ENCODE data around the gene TMPRSS12. TPM values are rescaled to one million over a fixed set of nuclear protein-coding genes. Genes with fewer than 3 reads are reported as not detected.
"Not testable (repeated sequence)": the region's sequence is repeated elsewhere in the genome, so short reads cannot be mapped to it uniquely, and the experiment has no call there.

The TMPRSS12 gene
- total RNA-seq, 1 experiment from 2014 or later = not detected

DNA sequence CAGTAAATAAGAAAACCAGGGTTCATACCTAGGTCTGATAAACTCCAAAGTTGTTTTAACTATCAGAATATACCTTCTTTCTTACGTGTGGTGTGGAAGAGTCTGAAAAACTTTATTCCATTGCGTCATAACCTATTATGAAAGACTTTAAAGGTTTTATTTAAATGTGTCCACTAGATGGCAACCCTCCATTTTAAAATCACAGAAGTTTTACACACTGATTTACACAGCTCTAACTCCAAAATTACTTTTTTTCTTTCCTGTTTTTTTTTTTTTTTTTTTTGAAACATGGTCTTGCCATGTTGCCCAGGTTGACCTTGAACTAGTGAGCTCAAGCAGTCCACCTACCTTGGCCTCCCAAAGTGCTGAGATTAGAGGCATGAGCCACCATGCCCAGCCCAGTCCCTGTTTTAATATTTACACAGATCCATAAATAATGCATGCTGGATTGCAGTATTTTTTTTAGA lies 17.3 kb upstream of the TMPRSS12 start:
- Histone ChIP-seq H3K4me3 (ENCODE audit: low read depth, low read length) (no peak overlapping the region), H3K4me1 (no peaks in the 10 kb centered on the region), H3K9me3 (no peaks in the 10 kb centered on the region), H3K36me3 (ENCODE audit: control insufficient read depth, insufficient read depth, low read length) (no peaks in the 10 kb centered on the region), H3K27me3 (replicated peaks; ENCODE audit: control insufficient read depth, insufficient read depth, low read length) (no peaks in the 10 kb centered on the region)
- H3K4me1 Mint-ChIP-seq (ENCODE audit: low read depth, unreplicated experiment) = no peaks in the 10 kb centered on the region
- no peaks in the 10 kb centered on the region for H3K27me3 Mint-ChIP-seq (ENCODE audit: insufficient read depth, unreplicated experiment)
- peak overlapping the region; percentile 9 for H3K27ac Mint-ChIP-seq (ENCODE audit: unreplicated experiment)
- no peaks in the 10 kb centered on the region for H3K36me3 Mint-ChIP-seq (ENCODE audit: insufficient read depth, unreplicated experiment)
- POLR2A ChIA-PET = interaction anchor here (0.6 to 0.8 kb wide), 8 partner anchors 63 to 373 kb away, joined by 3 to 10 read pairs (median 6); partner anchors contain the start of gene SLC11A2
- CTCF ChIA-PET = interaction anchor here (0.6 to 4.1 kb wide), 24 partner anchors 12 to 1015 kb away, joined by 3 to 88 read pairs (median 4); partner anchors contain the start of genes ATF1, DAZAP2, DIP2B and LETMD1
- no peaks in the 10 kb centered on the region for H3K9me3 Mint-ChIP-seq (ENCODE audit: unreplicated experiment)
- intact Hi-C loops (cut with micrococcal nuclease; ENCODE audit: unreplicated experiment) = loop anchor here (1.0 to 10.0 kb wide), 5 partner anchors 60 to 519 kb away; partner anchors contain the start of genes CELA1 and DAZAP2
- peak; percentile 46 to 57 for TF ChIP-seq CTCF (IDR thresholded peaks at IDR 0.05; ENCODE audit: insufficient read depth in 1 of 2, low read depth in 1 of 2, low read length in 1 of 2, severe bottlenecking in 1 of 2, unreplicated experiment in 1 of 2)
- peak overlapping the region; percentile 10 for H3K4me3 Mint-ChIP-seq (ENCODE audit: unreplicated experiment)
- DNase-seq = peak in 1 of 2 experiments; percentile 51
- BruUV-seq (replicated peaks) = no TSS peak

GRCh38 chr12:50828121-50828520 lies 14.6 kb upstream of the TMPRSS12 start:
- no peak for TF ChIP-seq CTCF (IDR thresholded peaks at IDR 0.05; ENCODE audit: insufficient read depth in 1 of 2, low read depth in 1 of 2, low read length in 1 of 2, severe bottlenecking in 1 of 2, unreplicated experiment in 1 of 2)
- H3K9me3 ChIP-seq = peaks cover 8% of the 10 kb centered on the region; the same call in 1 of the 2 replicates
- ChIA-PET POLR2A (no interaction called here), CTCF (interaction anchor here (1.6 to 4.1 kb wide), 2 partner anchors 159 to 199 kb away, joined by 8 to 67 read pairs; partner anchors contain the start of gene SLC11A2)
- DNase-seq = no peak
- intact Hi-C loops (cut with micrococcal nuclease; ENCODE audit: unreplicated experiment) = loop anchor here (10.0 kb wide), 2 partner anchors 407 to 517 kb away; partner anchors contain the start of genes CELA1 and DAZAP2
- H3K4me3 Mint-ChIP-seq (ENCODE audit: unreplicated experiment) = no peak overlapping the region
- H3K27ac Mint-ChIP-seq (ENCODE audit: unreplicated experiment) = no peak overlapping the region
- H3K36me3 Mint-ChIP-seq (ENCODE audit: insufficient read depth, unreplicated experiment) = no peaks in the 10 kb centered on the region
- H3K4me3 ChIP-seq (ENCODE audit: low read depth, low read length) = no peak overlapping the region
- no peaks in the 10 kb centered on the region; the same call in 1 of the 2 replicates for H3K36me3 ChIP-seq (ENCODE audit: control insufficient read depth, insufficient read depth, low read length)
- no TSS peak for BruUV-seq (replicated peaks)
- H3K4me1 ChIP-seq = no peaks in the 10 kb centered on the region
- peaks cover 27% of the 10 kb centered on the region for H3K9me3 Mint-ChIP-seq (ENCODE audit: unreplicated experiment)
- H3K27me3 Mint-ChIP-seq (ENCODE audit: insufficient read depth, unreplicated experiment) = peaks cover 4% of the 10 kb centered on the region
- H3K27me3 ChIP-seq (replicated peaks; ENCODE audit: control insufficient read depth, insufficient read depth, low read length) = no peaks in the 10 kb centered on the region
- no peaks in the 10 kb centered on the region for H3K4me1 Mint-ChIP-seq (ENCODE audit: low read depth, unreplicated experiment)

GRCh38 chr12:50828886-50829285 lies 13.8 kb upstream of the TMPRSS12 start:
- CTCF ChIA-PET = no interaction called here
- Histone ChIP-seq H3K27me3 (replicated peaks; ENCODE audit: control insufficient read depth, insufficient read depth, low read length) (no peaks in the 10 kb centered on the region), H3K9me3 (peaks cover 16% of the 10 kb centered on the region), H3K4me1 (no peaks in the 10 kb centered on the region), H3K36me3 (ENCODE audit: control insufficient read depth, insufficient read depth, low read length) (no peaks in the 10 kb centered on the region; the same call in 1 of the 2 replicates), H3K4me3 (ENCODE audit: low read depth, low read length) (no peak overlapping the region)
- Mint-ChIP-seq H3K4me1 (ENCODE audit: low read depth, unreplicated experiment) (no peaks in the 10 kb centered on the region), H3K27me3 (ENCODE audit: insufficient read depth, unreplicated experiment) (peaks cover 4% of the 10 kb centered on the region), H3K4me3 (ENCODE audit: unreplicated experiment) (no peak overlapping the region), H3K27ac (ENCODE audit: unreplicated experiment) (no peak overlapping the region), H3K36me3 (ENCODE audit: insufficient read depth, unreplicated experiment) (no peaks in the 10 kb centered on the region), H3K9me3 (ENCODE audit: unreplicated experiment) (peaks cover 34% of the 10 kb centered on the region)
- BruUV-seq (replicated peaks) = no TSS peak
- intact Hi-C loops (cut with micrococcal nuclease; ENCODE audit: unreplicated experiment) = loop anchor here (10.0 kb wide), 2 partner anchors 406 to 516 kb away; partner anchors contain the start of genes CELA1 and DAZAP2
- no peak for DNase-seq
- TF ChIP-seq CTCF (IDR thresholded peaks at IDR 0.05; ENCODE audit: insufficient read depth in 1 of 2, low read depth in 1 of 2, low read length in 1 of 2, severe bottlenecking in 1 of 2, unreplicated experiment in 1 of 2) = no peak
- POLR2A ChIA-PET = no interaction called here

DNA sequence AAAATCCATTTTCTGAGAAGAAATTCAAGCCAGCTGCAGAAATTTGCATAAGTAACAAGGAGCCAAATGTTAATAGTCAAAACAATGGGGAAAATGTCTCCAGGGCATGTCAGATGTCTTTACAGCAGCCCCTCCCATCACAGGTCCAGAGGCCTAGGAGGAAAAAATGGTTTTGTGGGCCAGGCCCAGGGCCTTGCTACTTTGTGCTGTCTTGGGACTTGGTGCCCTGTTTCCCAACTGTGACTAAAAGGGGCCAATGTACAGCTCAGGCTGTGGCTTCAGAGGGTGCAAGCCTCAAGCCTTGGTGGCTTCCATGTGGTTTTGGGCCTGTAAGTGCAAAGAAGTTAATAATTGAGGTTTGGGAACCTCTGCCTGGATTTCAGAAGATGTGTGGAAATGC lies 8.9 kb upstream of the TMPRSS12 start:
- H3K27ac Mint-ChIP-seq (ENCODE audit: unreplicated experiment); POLR2A ChIA-PET; DNase-seq; H3K36me3 ChIP-seq (ENCODE audit: control insufficient read depth, insufficient read depth, low read length); H3K27me3 ChIP-seq (replicated peaks; ENCODE audit: control insufficient read depth, insufficient read depth, low read length); H3K4me1 Mint-ChIP-seq (ENCODE audit: low read depth, unreplicated experiment); CTCF ChIA-PET; intact Hi-C loops (cut with micrococcal nuclease; ENCODE audit: unreplicated experiment); H3K36me3 Mint-ChIP-seq (ENCODE audit: insufficient read depth, unreplicated experiment); H3K27me3 Mint-ChIP-seq (ENCODE audit: insufficient read depth, unreplicated experiment); BruUV-seq (replicated peaks); H3K4me3 ChIP-seq (ENCODE audit: low read depth, low read length); H3K4me1 ChIP-seq; H3K4me3 Mint-ChIP-seq (ENCODE audit: unreplicated experiment): not testable (repeated sequence)
- H3K9me3 ChIP-seq = peaks cover 25% of the 10 kb centered on the region
- H3K9me3 Mint-ChIP-seq (ENCODE audit: unreplicated experiment) = peaks cover 52% of the 10 kb centered on the region
